HL-60 (cell line): ENCODE measurements around the gene TREH.

ENCODE experiments used
- REST ChIP-seq: IDR thresholded peaks from 2 replicates; pipeline ENCODE4 v1.6.1; 2012; ENCODE audit warnings: low read depth; ENCODE audit not compliant: insufficient replicate concordance
- SPI1 ChIP-seq: IDR thresholded peaks from 2 replicates; pipeline ENCODE4 v1.6.1; 2012; ENCODE audit warnings: low read depth, mild to moderate bottlenecking, borderline replicate concordance
- TF ChIP-seq, protein P1 (sequence below): IDR thresholded peaks from one replicate; pipeline ENCODE4 v1.5.1; 2011; ENCODE audit warnings: low read length, control low read depth, inconsistent platforms; ENCODE audit not compliant: insufficient read depth

GRCh38 chr11:118660681-118661424 is 18.6 kb downstream of the TREH start:
- TF ChIP-seq SPI1 (no peak), REST (no peak)
- TF ChIP-seq, protein P1, sequence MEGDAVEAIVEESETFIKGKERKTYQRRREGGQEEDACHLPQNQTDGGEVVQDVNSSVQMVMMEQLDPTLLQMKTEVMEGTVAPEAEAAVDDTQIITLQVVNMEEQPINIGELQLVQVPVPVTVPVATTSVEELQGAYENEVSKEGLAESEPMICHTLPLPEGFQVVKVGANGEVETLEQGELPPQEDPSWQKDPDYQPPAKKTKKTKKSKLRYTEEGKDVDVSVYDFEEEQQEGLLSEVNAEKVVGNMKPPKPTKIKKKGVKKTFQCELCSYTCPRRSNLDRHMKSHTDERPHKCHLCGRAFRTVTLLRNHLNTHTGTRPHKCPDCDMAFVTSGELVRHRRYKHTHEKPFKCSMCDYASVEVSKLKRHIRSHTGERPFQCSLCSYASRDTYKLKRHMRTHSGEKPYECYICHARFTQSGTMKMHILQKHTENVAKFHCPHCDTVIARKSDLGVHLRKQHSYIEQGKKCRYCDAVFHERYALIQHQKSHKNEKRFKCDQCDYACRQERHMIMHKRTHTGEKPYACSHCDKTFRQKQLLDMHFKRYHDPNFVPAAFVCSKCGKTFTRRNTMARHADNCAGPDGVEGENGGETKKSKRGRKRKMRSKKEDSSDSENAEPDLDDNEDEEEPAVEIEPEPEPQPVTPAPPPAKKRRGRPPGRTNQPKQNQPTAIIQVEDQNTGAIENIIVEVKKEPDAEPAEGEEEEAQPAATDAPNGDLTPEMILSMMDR, result no peak
